GM12878 (cell line): ENCODE measurements around the gene TMPRSS4. TPM values are rescaled to one million over a fixed set of nuclear protein-coding genes. Genes with fewer than 3 reads are reported as not detected.

ENCODE experiments used
- ATAC-seq: fragments of 200-7000 bp; cut with Tn5 transposase; 3 replicates; pipeline ENCODE4 v1.9.1; 2020; ENCODE audit warnings: mild to moderate bottlenecking, moderate library complexity
- BruUV-seq: library from RNA; stranded (reverse); fragments of 400-500 nt; replicated peaks from 2 replicates; lab custom pipeline; 2021; lab: Mats Ljungman, UMichigan
- CTCF ChIA-PET: fragments of 300-600 bp; sonication (Branson Sonifier 250); formaldehyde crosslinking; extraction: SDS; loops from one replicate; lab custom pipeline; 2021; ENCODE audit warnings: inconsistent platforms; lab: Yijun Ruan, JAX
- POLR2A ChIA-PET: fragments of 350-600 bp; formaldehyde crosslinking; extraction: SDS; loops from one replicate; lab custom pipeline; 2021; ENCODE audit warnings: inconsistent platforms; lab: Charles Lee
- RAD21 ChIA-PET: fragments of 300-600 bp; sonication (Branson Sonifier 250); formaldehyde crosslinking; loops from one replicate; lab custom pipeline; 2023; ENCODE audit warnings: antibody characterized with exemption; ENCODE audit not compliant: unreplicated experiment; lab: Charles Lee
- SMC1A ChIA-PET: fragments of 300-600 bp; sonication (Branson Sonifier 250); formaldehyde crosslinking; loops from one replicate; lab custom pipeline; 2023; ENCODE audit not compliant: unreplicated experiment, uncharacterized antibody; lab: Charles Lee
- DNase-seq: peaks from one replicate; pipeline ENCODE4 v3.0.0-alpha.2; 2011; ENCODE audit warnings: low read depth, low spot score
- FAIRE-seq: peaks from 3 replicates; lab custom pipeline; 2011; peaks lifted over from hg19 to GRCh38; lab: Jason Lieb, UNC
- H2AFZ ChIP-seq: 2 replicates; pipeline ENCODE4 v1.6.0; 2011; ENCODE audit warnings: low read depth, low read length, control low read depth; ENCODE audit not compliant: control insufficient read depth
- H3K27ac ChIP-seq: 2 replicates; pipeline ENCODE4 v1.5.1; 2011; ENCODE audit warnings: control low read depth; ENCODE audit not compliant: control insufficient read depth, insufficient read depth
- H3K27me3 ChIP-seq, 2 experiments: replicated peaks in 1 of 2; 2 replicates each; pipeline versions ENCODE4 v1.6.0 to v1.6.1; 2011; ENCODE audit warnings: low read length in 1 of 2; ENCODE audit not compliant: control insufficient read depth in 2 of 2, insufficient read depth in 2 of 2
- H3K36me3 ChIP-seq, 2 experiments: 2 replicates each; pipeline ENCODE4 v1.5.1; 2011; ENCODE audit warnings: low read length in 1 of 2; ENCODE audit not compliant: control insufficient read depth in 2 of 2, insufficient read depth in 2 of 2
- H3K4me1 ChIP-seq: 2 replicates; pipeline ENCODE4 v1.6.1; 2011; ENCODE audit warnings: mild to moderate bottlenecking, low read length, moderate library complexity, mixed read lengths; ENCODE audit not compliant: control insufficient read depth, insufficient read depth
- H3K4me2 ChIP-seq: 2 replicates; pipeline ENCODE4 v1.6.0; 2011; ENCODE audit warnings: control low read depth; ENCODE audit not compliant: control insufficient read depth, insufficient read depth
- H3K4me3 ChIP-seq: fragments of 200-600 bp; sonication (generic); 2 replicates; pipeline ENCODE4 v1.5.1; 2016
- H3K79me2 ChIP-seq: 2 replicates; pipeline ENCODE4 v1.6.0; 2011; ENCODE audit warnings: low read length; ENCODE audit not compliant: control insufficient read depth, insufficient read depth
- H3K9ac ChIP-seq: 2 replicates; pipeline ENCODE4 v1.8.0; 2011; ENCODE audit warnings: low read length, control low read depth, mixed read lengths; ENCODE audit not compliant: control insufficient read depth, insufficient read depth
- H3K9me3 ChIP-seq: replicated peaks from 3 replicates; pipeline ENCODE4 v1.5.1; 2011; ENCODE audit warnings: mild to moderate bottlenecking, low read length; ENCODE audit not compliant: control insufficient read depth, insufficient read depth
- H4K20me1 ChIP-seq: 2 replicates; pipeline ENCODE4 v1.6.0; 2011; ENCODE audit not compliant: control insufficient read depth, insufficient read depth
- ATF2 ChIP-seq: IDR thresholded peaks from 2 replicates; pipeline ENCODE4 v1.6.1; 2012; ENCODE audit warnings: low read length, inconsistent platforms
- IKZF2 ChIP-seq, 2 experiments: fragments of 450-650 bp; IDR thresholded peaks; 2 replicates each; pipeline ENCODE4 v1.6.1; 2017; ENCODE audit warnings: mild to moderate bottlenecking in 2 of 2, moderate library complexity in 2 of 2
- JUNB ChIP-seq: IDR thresholded peaks from 2 replicates; pipeline ENCODE4 v1.6.1; 2016; ENCODE audit warnings: antibody characterized with exemption, mild to moderate bottlenecking
- NFIC ChIP-seq: IDR thresholded peaks from 2 replicates; pipeline ENCODE4 v1.6.1; 2012; ENCODE audit warnings: low read depth, mild to moderate bottlenecking, inconsistent platforms, low read length, moderate library complexity
- RELA ChIP-seq: fragments of 450-650 bp; IDR thresholded peaks from 2 replicates; pipeline ENCODE4 v1.8.0; 2014; ENCODE audit warnings: borderline replicate concordance; ENCODE audit not compliant: partially characterized antibody
- SMC3 ChIP-seq: IDR thresholded peaks from 2 replicates; pipeline ENCODE4 v1.6.1; 2011; ENCODE audit warnings: low read length, improper control_type of control experiment, borderline replicate concordance
- WGBS: methylation state at CpG from one replicate; pipeline ENCODE4 v1.1.6; 2016; ENCODE audit warnings: low lambda C conversion rate; ENCODE audit not compliant: insufficient replicate concordance, insufficient coverage; ENCODE audit errors: missing lambda C conversion rate; 5-methylcytosine and 5-hydroxymethylcytosine counted together
- in situ Hi-C: fragments of 300-500 bp; cut with MboI; formaldehyde crosslinking; loops from 9 replicates; pipeline ENCODE4 v1.14.3; 2018; ENCODE audit warnings: mixed read lengths
- intact Hi-C: fragments of 100-400 bp; cut with micrococcal nuclease; formaldehyde crosslinking; loops from one replicate; pipeline ENCODE4 v1.14.2; 2022; ENCODE audit not compliant: unreplicated experiment
- polyA plus RNA-seq, 11 experiments: library from polyadenylated mRNA; depleted of rRNA in 4 of 11; unstranded in 6 of 11; stranded (reverse) in 5 of 11; fragments of >200 nt; fragmentation: Nextera tagmentation in 4 of 11; fragmentation: Illumina TruSeq in 1 of 11; extraction: Ambion mirVana in 4 of 11; extraction: Trizol in 1 of 11; gene quantifications; 1 replicate in 1 of 11; 2 replicates in 10 of 11; pipeline versions ENCODE4 v1.2.1 to v1.2.3, GENCODE V29; 2011 to 2016; ENCODE audit warnings: inconsistent platforms in 2 of 11, missing spikeins in 2 of 11, low read depth in 1 of 11
- total RNA-seq, 4 experiments: library from RNA; depleted of rRNA in 3 of 4; stranded (reverse); fragments of >200 nt in 3 of 4; fragmentation: Illumina TruSeq in 1 of 4; extraction: Trizol in 1 of 4; gene quantifications; 2 replicates each; pipeline versions ENCODE4 v1.2.1 to v1.2.3, GENCODE V29; 2013 to 2021
- TF ChIP-seq, protein P1 (sequence below): IDR thresholded peaks from 2 replicates; pipeline ENCODE4 v1.6.1; 2011; ENCODE audit warnings: low read depth, low read length, improper control_type of control experiment, borderline replicate concordance

TMPRSS4 gene
- total and polyA plus RNA-seq, 10 of the 15 experiments (the other 5 are each of a cell fraction or from before 2014, with no cell fraction given), result 0.14 to 0.26 TPM; not detected in 8

GRCh38 chr11:118153976-118154375 lies 77.1 kb downstream of the TMPRSS4 start:
- no TSS peak for BruUV-seq
- Histone ChIP-seq H2AFZ (no peak overlapping the region), H3K9me3 (no peaks in the 10 kb centered on the region), H3K4me1 (no peaks in the 10 kb centered on the region), H3K36me3 (no peaks in the 10 kb centered on the region)
- ChIA-PET RAD21 (no interaction called here), CTCF (interaction anchor here (0.6 kb wide), 1 partner anchor 222 kb away, joined by 3 read pairs; no protein-coding TSS in a partner anchor)
- in situ Hi-C loops, result no loop called here
- FAIRE-seq, result no peak
- TF ChIP-seq IKZF2 (IDR thresholded peaks at IDR 0.05), result no peak
- TF ChIP-seq ATF2, result no peak
- no peak for TF ChIP-seq RELA
- no peak for TF ChIP-seq SMC3
- TF ChIP-seq, protein P1, sequence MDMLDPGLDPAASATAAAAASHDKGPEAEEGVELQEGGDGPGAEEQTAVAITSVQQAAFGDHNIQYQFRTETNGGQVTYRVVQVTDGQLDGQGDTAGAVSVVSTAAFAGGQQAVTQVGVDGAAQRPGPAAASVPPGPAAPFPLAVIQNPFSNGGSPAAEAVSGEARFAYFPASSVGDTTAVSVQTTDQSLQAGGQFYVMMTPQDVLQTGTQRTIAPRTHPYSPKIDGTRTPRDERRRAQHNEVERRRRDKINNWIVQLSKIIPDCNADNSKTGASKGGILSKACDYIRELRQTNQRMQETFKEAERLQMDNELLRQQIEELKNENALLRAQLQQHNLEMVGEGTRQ, result no peak
- no peak for TF ChIP-seq JUNB
- TF ChIP-seq NFIC, result no peak
- TF ChIP-seq, all 136 proteins: peak for 0
- no peak overlapping the region for H3K4me3 ChIP-seq
- ChIA-PET SMC1A (no interaction called here), POLR2A (no interaction called here)
- H3K27ac ChIP-seq, result no peak overlapping the region
- H3K9ac ChIP-seq, result no peak overlapping the region
- intact Hi-C loops, result no loop called here
- no peaks in the 10 kb centered on the region for H4K20me1 ChIP-seq
- no peak overlapping the region for H3K4me2 ChIP-seq
- 66% methylated on average over 11 of the region's 11 CpGs for WGBS
- no peaks in the 10 kb centered on the region for H3K79me2 ChIP-seq
- H3K27me3 ChIP-seq, result peaks cover 31 to 32% of the 10 kb centered on the region in 2 experiments
- ATAC-seq (no peak), DNase-seq (no peak)
